GM12878 (cell line): Measurements from ENCODE around the gene S1PR3. TPM values are rescaled to one million over a fixed set of nuclear protein-coding genes. Genes with fewer than 3 reads are reported as not detected.

Experiments
- ATAC-seq: fragments of 200-7000 bp; cut with Tn5 transposase; 3 replicates; pipeline ENCODE4 v1.9.1; 2020; ENCODE audit warnings: mild to moderate bottlenecking, moderate library complexity
- BruUV-seq: library from RNA; stranded (reverse); fragments of 400-500 nt; replicated peaks from 2 replicates; lab custom pipeline; 2021; lab: Mats Ljungman, UMichigan
- CTCF ChIA-PET: fragments of 300-600 bp; sonication (Branson Sonifier 250); formaldehyde crosslinking; extraction: SDS; loops from one replicate; lab custom pipeline; 2021; ENCODE audit warnings: inconsistent platforms; lab: Yijun Ruan, JAX
- POLR2A ChIA-PET: fragments of 350-600 bp; formaldehyde crosslinking; extraction: SDS; loops from one replicate; lab custom pipeline; 2021; ENCODE audit warnings: inconsistent platforms; lab: Charles Lee
- RAD21 ChIA-PET: fragments of 300-600 bp; sonication (Branson Sonifier 250); formaldehyde crosslinking; loops from one replicate; lab custom pipeline; 2023; ENCODE audit warnings: antibody characterized with exemption; ENCODE audit not compliant: unreplicated experiment; lab: Charles Lee
- SMC1A ChIA-PET: fragments of 300-600 bp; sonication (Branson Sonifier 250); formaldehyde crosslinking; loops from one replicate; lab custom pipeline; 2023; ENCODE audit not compliant: unreplicated experiment, uncharacterized antibody; lab: Charles Lee
- DNase-seq: peaks from one replicate; pipeline ENCODE4 v3.0.0-alpha.2; 2011; ENCODE audit warnings: low read depth, low spot score
- FAIRE-seq: peaks from 3 replicates; lab custom pipeline; 2011; peaks lifted over from hg19 to GRCh38; lab: Jason Lieb, UNC
- H2AFZ ChIP-seq: 2 replicates; pipeline ENCODE4 v1.6.0; 2011; ENCODE audit warnings: low read depth, low read length, control low read depth; ENCODE audit not compliant: control insufficient read depth
- H3K27ac ChIP-seq: 2 replicates; pipeline ENCODE4 v1.5.1; 2011; ENCODE audit warnings: control low read depth; ENCODE audit not compliant: control insufficient read depth, insufficient read depth
- H3K27me3 ChIP-seq, 2 experiments: replicated peaks in 1 of 2; 2 replicates each; pipeline versions ENCODE4 v1.6.0 to v1.6.1; 2011; ENCODE audit warnings: low read length in 1 of 2; ENCODE audit not compliant: control insufficient read depth in 2 of 2, insufficient read depth in 2 of 2
- H3K36me3 ChIP-seq, 2 experiments: 2 replicates each; pipeline ENCODE4 v1.5.1; 2011; ENCODE audit warnings: low read length in 1 of 2; ENCODE audit not compliant: control insufficient read depth in 2 of 2, insufficient read depth in 2 of 2
- H3K4me1 ChIP-seq: 2 replicates; pipeline ENCODE4 v1.6.1; 2011; ENCODE audit warnings: mild to moderate bottlenecking, low read length, moderate library complexity, mixed read lengths; ENCODE audit not compliant: control insufficient read depth, insufficient read depth
- H3K4me2 ChIP-seq: 2 replicates; pipeline ENCODE4 v1.6.0; 2011; ENCODE audit warnings: control low read depth; ENCODE audit not compliant: control insufficient read depth, insufficient read depth
- H3K4me3 ChIP-seq: fragments of 200-600 bp; sonication (generic); 2 replicates; pipeline ENCODE4 v1.5.1; 2016
- H3K79me2 ChIP-seq: 2 replicates; pipeline ENCODE4 v1.6.0; 2011; ENCODE audit warnings: low read length; ENCODE audit not compliant: control insufficient read depth, insufficient read depth
- H3K9ac ChIP-seq: 2 replicates; pipeline ENCODE4 v1.8.0; 2011; ENCODE audit warnings: low read length, control low read depth, mixed read lengths; ENCODE audit not compliant: control insufficient read depth, insufficient read depth
- H3K9me3 ChIP-seq: replicated peaks from 3 replicates; pipeline ENCODE4 v1.5.1; 2011; ENCODE audit warnings: mild to moderate bottlenecking, low read length; ENCODE audit not compliant: control insufficient read depth, insufficient read depth
- H4K20me1 ChIP-seq: 2 replicates; pipeline ENCODE4 v1.6.0; 2011; ENCODE audit not compliant: control insufficient read depth, insufficient read depth
- CBFB ChIP-seq: IDR thresholded peaks from 2 replicates; pipeline ENCODE4 v1.6.1; 2016; ENCODE audit warnings: antibody characterized with exemption, low read depth
- ESRRA ChIP-seq: IDR thresholded peaks from 2 replicates; pipeline ENCODE4 v1.6.1; 2012; ENCODE audit warnings: mild to moderate bottlenecking, low read length, improper control_type of control experiment
- FOXK2 ChIP-seq: fragments of 450-650 bp; IDR thresholded peaks from 2 replicates; pipeline ENCODE4 v1.6.1; 2017; ENCODE audit warnings: mild to moderate bottlenecking, moderate library complexity
- HSF1 ChIP-seq: fragments of 150-350 bp; IDR thresholded peaks from 2 replicates; pipeline ENCODE4 v1.6.1; 2014; ENCODE audit warnings: mild to moderate bottlenecking, low read depth, low read length
- IRF5 ChIP-seq: fragments of 450-650 bp; IDR thresholded peaks from 2 replicates; pipeline ENCODE4 v1.6.1; 2017; ENCODE audit warnings: borderline replicate concordance
- JUNB ChIP-seq: IDR thresholded peaks from 2 replicates; pipeline ENCODE4 v1.6.1; 2016; ENCODE audit warnings: antibody characterized with exemption, mild to moderate bottlenecking
- NBN ChIP-seq: fragments of 450-650 bp; IDR thresholded peaks from 2 replicates; pipeline ENCODE4 v1.6.1; 2016
- NFYB ChIP-seq: IDR thresholded peaks from 2 replicates; pipeline ENCODE4 v1.6.1; 2011; ENCODE audit warnings: low read depth, mild to moderate bottlenecking, low read length, improper control_type of control experiment, moderate library complexity; ENCODE audit not compliant: insufficient read depth
- POLR2AphosphoS2 ChIP-seq: IDR thresholded peaks from 2 replicates; pipeline ENCODE4 v1.6.1; 2011; ENCODE audit warnings: low read depth, mild to moderate bottlenecking, low read length, improper control_type of control experiment, moderate library complexity
- RAD51 ChIP-seq: fragments of 450-650 bp; IDR thresholded peaks from 2 replicates; pipeline ENCODE4 v1.6.1; 2016; ENCODE audit warnings: moderate library complexity, mild to moderate bottlenecking, inconsistent platforms
- RCOR1 ChIP-seq: conservative IDR thresholded peaks from 2 replicates; pipeline ENCODE4 v1.6.1; 2012; ENCODE audit warnings: low read depth, low read length, improper control_type of control experiment
- SREBF1 ChIP-seq: IDR thresholded peaks from 2 replicates; pipeline ENCODE4 v1.6.1; 2012; ENCODE audit warnings: mild to moderate bottlenecking, low read length
- SUZ12 ChIP-seq: fragments of 200-600 bp; sonication (generic); IDR thresholded peaks from one replicate; pipeline ENCODE4 v1.6.1; 2018; ENCODE audit warnings: antibody characterized with exemption, mild to moderate bottlenecking; ENCODE audit not compliant: unreplicated experiment
- TCF3 ChIP-seq: IDR thresholded peaks from 2 replicates; pipeline ENCODE4 v1.6.1; 2012; ENCODE audit warnings: low read depth, mild to moderate bottlenecking, low read length, borderline replicate concordance; ENCODE audit not compliant: insufficient read depth
- ZNF274 ChIP-seq: IDR thresholded peaks from one replicate; pipeline ENCODE4 v1.8.0; 2011; ENCODE audit not compliant: insufficient read length, insufficient read depth
- WGBS: methylation state at CpG from one replicate; pipeline ENCODE4 v1.1.6; 2016; ENCODE audit warnings: low lambda C conversion rate; ENCODE audit not compliant: insufficient replicate concordance, insufficient coverage; ENCODE audit errors: missing lambda C conversion rate; 5-methylcytosine and 5-hydroxymethylcytosine counted together
- in situ Hi-C: fragments of 300-500 bp; cut with MboI; formaldehyde crosslinking; loops from 9 replicates; pipeline ENCODE4 v1.14.3; 2018; ENCODE audit warnings: mixed read lengths
- intact Hi-C: fragments of 100-400 bp; cut with micrococcal nuclease; formaldehyde crosslinking; loops from one replicate; pipeline ENCODE4 v1.14.2; 2022; ENCODE audit not compliant: unreplicated experiment
- polyA plus RNA-seq, 11 experiments: library from polyadenylated mRNA; depleted of rRNA in 4 of 11; unstranded in 6 of 11; stranded (reverse) in 5 of 11; fragments of >200 nt; fragmentation: Nextera tagmentation in 4 of 11; fragmentation: Illumina TruSeq in 1 of 11; extraction: Ambion mirVana in 4 of 11; extraction: Trizol in 1 of 11; gene quantifications; 1 replicate in 1 of 11; 2 replicates in 10 of 11; pipeline versions ENCODE4 v1.2.1 to v1.2.3, GENCODE V29; 2011 to 2016; ENCODE audit warnings: inconsistent platforms in 2 of 11, missing spikeins in 2 of 11, low read depth in 1 of 11
- total RNA-seq, 4 experiments: library from RNA; depleted of rRNA in 3 of 4; stranded (reverse); fragments of >200 nt in 3 of 4; fragmentation: Illumina TruSeq in 1 of 4; extraction: Trizol in 1 of 4; gene quantifications; 2 replicates each; pipeline versions ENCODE4 v1.2.1 to v1.2.3, GENCODE V29; 2013 to 2021

S1PR3 gene
- total and polyA plus RNA-seq, 10 of the 15 experiments (the other 5 are each of a cell fraction or from before 2014, with no cell fraction given) = 0.01 to 0.18 (median 0.01) TPM; not detected in 7

GRCh38 chr9:89052470-89053097, 61.3 kb downstream of the S1PR3 start:
- Histone ChIP-seq H3K9me3 (no peaks in the 10 kb centered on the region), H3K79me2 (no peaks in the 10 kb centered on the region), H3K9ac (no peak overlapping the region), H3K4me2 (no peak overlapping the region), H3K4me1 (no peaks in the 10 kb centered on the region), H3K27me3 (no peaks in the 10 kb centered on the region), H3K4me3 (no peak overlapping the region), H4K20me1 (no peaks in the 10 kb centered on the region), H3K36me3 (no peaks in the 10 kb centered on the region), H2AFZ (no peak overlapping the region), H3K27ac (no peak overlapping the region)
- no peak for FAIRE-seq
- BruUV-seq = no TSS peak
- no peak for DNase-seq
- in situ Hi-C loops (no loop called here), intact Hi-C loops (no loop called here)
- ATAC-seq = no peak
- CTCF ChIA-PET = no interaction called here
- 22% methylated on average over 6 of the region's 6 CpGs for WGBS
- SMC1A ChIA-PET = no interaction called here
- RAD21 ChIA-PET = no interaction called here
- no peak for TF ChIP-seq FOXK2
- TF ChIP-seq SUZ12 = no peak
- no peak for TF ChIP-seq SREBF1
- POLR2A ChIA-PET = no interaction called here

GRCh38 chr9:89053301-89053700, 62.0 kb downstream of the S1PR3 start:
- no peak overlapping the region for H3K9ac ChIP-seq
- DNase-seq (no peak), ATAC-seq (no peak), FAIRE-seq (no peak)
- ChIA-PET SMC1A (no interaction called here), CTCF (interaction anchor here (0.7 kb wide), 1 partner anchor 196 kb away, joined by 3 read pairs; no protein-coding TSS in a partner anchor), RAD21 (no interaction called here), POLR2A (no interaction called here)
- intact Hi-C loops (no loop called here), in situ Hi-C loops (no loop called here)
- no peak overlapping the region for H3K4me2 ChIP-seq
- H3K27me3 ChIP-seq = no peaks in the 10 kb centered on the region
- 31% methylated on average over 5 of the region's 5 CpGs for WGBS
- H3K36me3 ChIP-seq = no peaks in the 10 kb centered on the region
- H3K4me1 ChIP-seq = no peaks in the 10 kb centered on the region
- no peak overlapping the region for H2AFZ ChIP-seq
- no peaks in the 10 kb centered on the region for H4K20me1 ChIP-seq
- H3K9me3 ChIP-seq = no peaks in the 10 kb centered on the region
- H3K79me2 ChIP-seq = no peaks in the 10 kb centered on the region
- no peak overlapping the region for H3K27ac ChIP-seq
- BruUV-seq = no TSS peak
- no peak overlapping the region for H3K4me3 ChIP-seq
- TF ChIP-seq ESRRA = no peak
- no peak for TF ChIP-seq JUNB
- no peak for TF ChIP-seq RCOR1
- TF ChIP-seq IRF5 = no peak
- TF ChIP-seq ZNF274 = no peak
- TF ChIP-seq CBFB = no peak
- TF ChIP-seq NFYB = no peak
- TF ChIP-seq NBN = no peak
- no peak for TF ChIP-seq POLR2AphosphoS2
- TF ChIP-seq RAD51 = no peak
- TF ChIP-seq TCF3 = no peak
- TF ChIP-seq HSF1 = no peak
